DND-41 (cell line): ENCODE measurements around the gene SLC35D1.

Experiments
- ATAC-seq: fragments of 200-7000 bp; cut with Tn5 transposase; 3 replicates; pipeline ENCODE4 v1.9.1; 2021; ENCODE audit warnings: low read depth; ENCODE audit not compliant: insufficient read depth
- DNase-seq: peaks from one replicate; pipeline ENCODE4 v3.0.0-alpha.2; 2020
- H2AFZ ChIP-seq: 2 replicates; pipeline ENCODE4 v1.6.0; 2012; ENCODE audit warnings: low read depth, low read length
- H3K27ac ChIP-seq: 2 replicates; pipeline ENCODE4 v1.5.1; 2012; ENCODE audit warnings: low read length, inconsistent platforms
- H3K27me3 ChIP-seq: fragments of 200-600 bp; sonication (generic); 2 replicates; pipeline ENCODE4 v1.6.0; 2012; ENCODE audit warnings: low read length, mild to moderate bottlenecking, inconsistent platforms; ENCODE audit not compliant: insufficient read depth, poor library complexity
- H3K36me3 ChIP-seq: 2 replicates; pipeline ENCODE4 v1.5.1; 2012; ENCODE audit warnings: low read length, inconsistent platforms; ENCODE audit not compliant: insufficient read depth
- H3K4me1 ChIP-seq: 2 replicates; pipeline ENCODE4 v1.5.1; 2012; ENCODE audit warnings: mild to moderate bottlenecking, low read length; ENCODE audit not compliant: insufficient read depth
- H3K4me2 ChIP-seq: 2 replicates; pipeline ENCODE4 v1.6.0; 2012; ENCODE audit warnings: mild to moderate bottlenecking, moderate library complexity, low read length, inconsistent platforms; ENCODE audit not compliant: insufficient read depth
- H3K4me3 ChIP-seq, 2 experiments: fragments of 200-600 bp in 1 of 2; shearing (Covaris generic) in 1 of 2; 2 replicates each; pipeline ENCODE4 v1.5.1; 2012 to 2016; ENCODE audit warnings: inconsistent platforms in 2 of 2, low read length in 2 of 2, mild to moderate bottlenecking in 2 of 2, low read depth in 1 of 2, moderate library complexity in 1 of 2
- H3K79me2 ChIP-seq: 2 replicates; pipeline ENCODE4 v1.6.0; 2012; ENCODE audit warnings: low read length, inconsistent platforms; ENCODE audit not compliant: insufficient read depth
- H3K9ac ChIP-seq: 2 replicates; pipeline ENCODE4 v1.6.0; 2012; ENCODE audit warnings: low read depth, mild to moderate bottlenecking, inconsistent platforms, low read length, moderate library complexity
- H3K9me3 ChIP-seq: 2 replicates; pipeline ENCODE4 v1.5.1; 2012; ENCODE audit warnings: low read length, moderate library complexity, mild to moderate bottlenecking, inconsistent platforms; ENCODE audit not compliant: insufficient read depth, severe bottlenecking
- H4K20me1 ChIP-seq: 2 replicates; pipeline ENCODE4 v1.6.0; 2012; ENCODE audit warnings: low read length; ENCODE audit not compliant: insufficient read depth
- EZH2 ChIP-seq: IDR thresholded peaks from 3 replicates; pipeline ENCODE4 v1.6.1; 2012; ENCODE audit warnings: borderline replicate concordance, low read depth, mild to moderate bottlenecking, moderate library complexity, low read length, inconsistent platforms; ENCODE audit not compliant: severe bottlenecking
- TF ChIP-seq, protein P1 (sequence below): IDR thresholded peaks from 2 replicates; pipeline ENCODE4 v1.5.1; 2012; ENCODE audit warnings: borderline replicate concordance, low read length, moderate library complexity, mild to moderate bottlenecking; ENCODE audit not compliant: poor library complexity, severe bottlenecking; ENCODE audit errors: extremely low read depth

SLC35D1 gene

DNA sequence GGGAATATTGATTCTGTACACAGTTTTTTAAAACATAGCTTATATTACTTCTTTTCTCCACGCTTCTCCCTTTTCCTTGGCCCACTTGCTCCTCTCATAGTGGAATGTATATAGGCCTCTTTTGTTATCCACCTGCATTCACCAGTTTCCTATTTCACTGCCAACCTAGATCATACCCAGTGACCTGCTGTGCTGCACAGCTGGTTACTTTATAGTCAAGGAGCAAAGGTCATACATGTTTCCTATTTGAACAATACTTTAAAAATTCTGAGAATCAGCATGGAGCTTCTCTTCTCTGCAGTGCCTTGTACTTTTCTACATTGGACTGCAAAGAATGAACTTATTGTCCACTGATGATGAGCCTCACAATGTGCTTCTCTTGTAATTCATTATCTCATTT is 4.3 kb upstream of the SLC35D1 start:
- Histone ChIP-seq H2AFZ (no peak overlapping the region), H3K27ac (no peak overlapping the region), H3K27me3 (peaks cover 21% of the 10 kb centered on the region), H3K9me3 (no peaks in the 10 kb centered on the region), H3K79me2 (peaks cover 3% of the 10 kb centered on the region), H4K20me1 (no peaks in the 10 kb centered on the region), H3K36me3 (no peaks in the 10 kb centered on the region; the same call in 1 of the 2 replicates), H3K4me2 (no peak overlapping the region), H3K4me1 (peaks cover 8% of the 10 kb centered on the region), H3K4me3 (no peak overlapping the region), H3K9ac (no peak overlapping the region)
- ATAC-seq: no peak
- TF ChIP-seq, protein P1, sequence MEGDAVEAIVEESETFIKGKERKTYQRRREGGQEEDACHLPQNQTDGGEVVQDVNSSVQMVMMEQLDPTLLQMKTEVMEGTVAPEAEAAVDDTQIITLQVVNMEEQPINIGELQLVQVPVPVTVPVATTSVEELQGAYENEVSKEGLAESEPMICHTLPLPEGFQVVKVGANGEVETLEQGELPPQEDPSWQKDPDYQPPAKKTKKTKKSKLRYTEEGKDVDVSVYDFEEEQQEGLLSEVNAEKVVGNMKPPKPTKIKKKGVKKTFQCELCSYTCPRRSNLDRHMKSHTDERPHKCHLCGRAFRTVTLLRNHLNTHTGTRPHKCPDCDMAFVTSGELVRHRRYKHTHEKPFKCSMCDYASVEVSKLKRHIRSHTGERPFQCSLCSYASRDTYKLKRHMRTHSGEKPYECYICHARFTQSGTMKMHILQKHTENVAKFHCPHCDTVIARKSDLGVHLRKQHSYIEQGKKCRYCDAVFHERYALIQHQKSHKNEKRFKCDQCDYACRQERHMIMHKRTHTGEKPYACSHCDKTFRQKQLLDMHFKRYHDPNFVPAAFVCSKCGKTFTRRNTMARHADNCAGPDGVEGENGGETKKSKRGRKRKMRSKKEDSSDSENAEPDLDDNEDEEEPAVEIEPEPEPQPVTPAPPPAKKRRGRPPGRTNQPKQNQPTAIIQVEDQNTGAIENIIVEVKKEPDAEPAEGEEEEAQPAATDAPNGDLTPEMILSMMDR: no peak
- no peak for TF ChIP-seq EZH2
- DNase-seq: no peak

- H3K9ac ChIP-seq: peak overlapping the region; percentile 98
- TF ChIP-seq EZH2: no peak
- TF ChIP-seq, protein P1: no peak
- peaks cover 17% of the 10 kb centered on the region for H3K27me3 ChIP-seq
- H3K9me3 ChIP-seq: no peaks in the 10 kb centered on the region
- H3K79me2 ChIP-seq: peaks cover 21% of the 10 kb centered on the region
- H3K27ac ChIP-seq: peak overlapping the region; percentile 87
- DNase-seq (peak; percentile 41), ATAC-seq (peak; percentile 37)
- peaks cover 22% of the 10 kb centered on the region for H3K36me3 ChIP-seq
- H3K4me2 ChIP-seq: peak overlapping the region; percentile 74
- H3K4me1 ChIP-seq: peaks cover 31% of the 10 kb centered on the region
- peak overlapping the region; percentile 50 to 82; a peak in 3 of 4 replicates for H3K4me3 ChIP-seq
- H2AFZ ChIP-seq: peak overlapping the region; percentile 100
- no peaks in the 10 kb centered on the region for H4K20me1 ChIP-seq
Observed at GRCh38 chr1:67053535-67053784, 488 bp downstream of the SLC35D1 start.

- Histone ChIP-seq H2AFZ (peak overlapping the region; percentile 100), H4K20me1 (no peaks in the 10 kb centered on the region), H3K4me2 (peak overlapping the region; percentile 74), H3K4me1 (peaks cover 31% of the 10 kb centered on the region), H3K4me3 (peak overlapping the region; percentile 50 to 82; a peak in 3 of 4 replicates), H3K9me3 (no peaks in the 10 kb centered on the region), H3K79me2 (peaks cover 21% of the 10 kb centered on the region), H3K27me3 (peaks cover 13% of the 10 kb centered on the region), H3K9ac (peak overlapping the region; percentile 98), H3K36me3 (peaks cover 27% of the 10 kb centered on the region), H3K27ac (peak overlapping the region; percentile 87)
- DNase-seq (no peak), ATAC-seq (peak; percentile 22; the same call in 2 of the 3 replicates)
- TF ChIP-seq, protein P1: no peak
- no peak for TF ChIP-seq EZH2
Observed at GRCh38 chr1:67052741-67053534, 1.0 kb downstream of the SLC35D1 start.
